NCI-H1048 (cell line): ENCODE measurements around the gene FUZ.

Experiments
- DNase-seq: peaks from one replicate; lab custom pipeline; 2025; lab: John Stamatoyannopoulos, UW

Gene FUZ

GRCh38 chr19:49850487-49851342 is 37.6 kb upstream of the FUZ start, which contains the start of gene PTOV1:
TSS of gene PTOV1 (plus strand) at chr19:49851159.
- DNase-seq: peak; percentile 81

GRCh38 chr19:49850221-49850486 is 37.1 kb upstream of the FUZ start:
- no peak for DNase-seq

- no peak for DNase-seq
These were observed 36.5 kb upstream of the FUZ start for GRCh38 chr19:49849433-49850220.

- no peak for DNase-seq
These were observed 35.8 kb upstream of the FUZ start for GRCh38 chr19:49848938-49849337.

- no peak for DNase-seq
These were observed 34.9 kb upstream of the FUZ start for GRCh38 chr19:49847731-49848696.

- no peak for DNase-seq
These were observed 33.3 kb upstream of the FUZ start for GRCh38 chr19:49846408-49846807.

GRCh38 chr19:49845414-49845813 is 32.3 kb upstream of the FUZ start:
- no peak for DNase-seq

- no peak for DNase-seq
These were observed 31.3 kb upstream of the FUZ start for GRCh38 chr19:49844138-49845095.

- no peak for DNase-seq
These were observed 30.2 kb upstream of the FUZ start for GRCh38 chr19:49843265-49843664.

- no peak for DNase-seq
These were observed 27.7 kb upstream of the FUZ start for GRCh38 chr19:49840736-49841249.

GRCh38 chr19:49840321-49840720 is 27.2 kb upstream of the FUZ start:
- no peak for DNase-seq

- no peak for DNase-seq
These were observed 26.6 kb upstream of the FUZ start for GRCh38 chr19:49839713-49840112.

GRCh38 chr19:49838885-49839588 is 25.9 kb upstream of the FUZ start:
- DNase-seq: no peak

- DNase-seq: no peak
These were observed 24.3 kb upstream of the FUZ start for GRCh38 chr19:49837425-49837824.

GRCh38 chr19:49837009-49837310 is 23.9 kb upstream of the FUZ start:
- DNase-seq: no peak

GRCh38 chr19:49836176-49837008 is 23.3 kb upstream of the FUZ start:
- no peak for DNase-seq

GRCh38 chr19:49835562-49835961 is 22.5 kb upstream of the FUZ start:
- DNase-seq: no peak

GRCh38 chr19:49833599-49833998 is 20.5 kb upstream of the FUZ start:
- DNase-seq: no peak

- DNase-seq: no peak
These were observed 19.5 kb upstream of the FUZ start for GRCh38 chr19:49832556-49832955.

GRCh38 chr19:49831592-49831991 is 18.5 kb upstream of the FUZ start:
- DNase-seq: no peak
